ENCODE data around the gene HIVEP1. TPM values are rescaled to one million over a fixed set of nuclear protein-coding genes. Genes with fewer than 3 reads are reported as not detected.

Gene HIVEP1
- total RNA-seq, 3 donors from 2014 or later = 24.2 to 26.1 (median 25.8) TPM

DNA sequence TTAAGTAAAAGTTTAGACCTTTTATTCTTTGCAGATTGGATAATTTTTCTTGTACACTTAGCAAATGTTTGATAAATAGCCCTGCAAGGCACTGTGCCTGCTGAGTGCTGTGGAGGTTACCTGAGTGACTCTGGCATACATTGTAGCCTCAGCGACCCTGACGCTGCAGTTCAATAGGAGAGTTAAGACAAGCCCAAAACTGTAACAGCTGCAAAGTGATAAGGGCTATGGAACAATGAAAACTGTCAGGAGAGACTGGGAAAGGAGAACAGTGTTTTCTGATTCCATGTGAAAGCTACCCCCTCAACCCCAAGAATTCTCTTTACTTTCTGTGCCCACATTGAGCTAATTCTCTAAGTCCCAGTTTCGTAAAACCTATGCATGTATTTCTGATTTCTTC lies 22.2 kb downstream of the HIVEP1 start:
- Mint-ChIP-seq H3K4me3 (no peak overlapping the region), H3K9me3 (peaks cover 18% of the 10 kb centered on the region), H3K4me1 (ENCODE audit: low read depth) (peaks cover 66% of the 10 kb centered on the region), H3K36me3 (ENCODE audit: insufficient read depth) (peaks cover 24% of the 10 kb centered on the region), H3K27me3 (ENCODE audit: low read depth) (no peaks in the 10 kb centered on the region)
- ATAC-seq = no peak
- DNase-seq = no peak

DNA sequence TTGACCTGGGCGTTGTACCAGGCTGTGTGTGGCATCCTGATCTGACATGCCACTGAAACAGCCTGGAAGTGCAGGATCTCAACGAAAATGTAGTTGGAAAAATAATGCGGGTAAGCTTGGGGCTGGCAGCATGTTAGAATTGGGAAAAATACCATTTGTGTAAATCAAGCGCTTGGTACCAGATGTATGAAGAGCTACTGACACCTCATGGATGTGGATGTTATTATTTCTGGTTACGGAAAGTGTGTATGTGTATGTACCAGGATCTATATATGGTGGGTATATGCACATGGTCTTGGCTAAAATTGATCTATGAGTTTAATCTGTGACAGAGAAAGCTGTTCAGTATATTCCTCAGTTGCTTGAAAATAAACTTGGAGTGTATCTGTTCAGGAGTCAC lies 22.7 kb downstream of the HIVEP1 start:
- Mint-ChIP-seq H3K27me3 (ENCODE audit: low read depth) (no peaks in the 10 kb centered on the region), H3K4me3 (no peak overlapping the region), H3K36me3 (ENCODE audit: insufficient read depth) (peaks cover 20% of the 10 kb centered on the region), H3K9me3 (peaks cover 13% of the 10 kb centered on the region), H3K4me1 (ENCODE audit: low read depth) (peaks cover 68% of the 10 kb centered on the region)
- ATAC-seq = no peak
- no peak for DNase-seq

DNA sequence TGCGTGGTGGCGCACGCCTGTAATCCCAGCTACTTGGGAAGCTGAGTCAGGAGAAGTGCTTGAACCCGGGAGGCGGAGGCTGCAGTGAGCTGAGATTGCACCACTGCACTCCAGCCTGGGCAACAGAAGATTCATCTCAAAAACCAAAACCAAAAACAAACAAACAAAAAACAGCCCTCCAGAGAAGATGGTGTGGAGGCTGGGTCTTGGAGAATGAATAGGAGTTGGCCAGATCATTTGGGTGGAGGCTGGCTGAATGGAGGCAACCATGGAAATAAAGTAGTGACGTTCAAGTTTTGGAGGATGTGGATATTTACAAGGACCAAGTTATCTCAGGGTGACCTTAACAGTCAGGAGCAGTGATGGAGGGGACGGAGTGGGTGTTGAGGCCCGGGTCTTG lies 24.7 kb downstream of the HIVEP1 start:
- Mint-ChIP-seq H3K27me3 (ENCODE audit: low read depth) (no peaks in the 10 kb centered on the region), H3K9me3 (no peaks in the 10 kb centered on the region), H3K36me3 (ENCODE audit: insufficient read depth) (peaks cover 9% of the 10 kb centered on the region), H3K4me3 (no peak overlapping the region), H3K4me1 (ENCODE audit: low read depth) (peaks cover 62% of the 10 kb centered on the region)
- no peak for DNase-seq
- no peak for ATAC-seq

DNA sequence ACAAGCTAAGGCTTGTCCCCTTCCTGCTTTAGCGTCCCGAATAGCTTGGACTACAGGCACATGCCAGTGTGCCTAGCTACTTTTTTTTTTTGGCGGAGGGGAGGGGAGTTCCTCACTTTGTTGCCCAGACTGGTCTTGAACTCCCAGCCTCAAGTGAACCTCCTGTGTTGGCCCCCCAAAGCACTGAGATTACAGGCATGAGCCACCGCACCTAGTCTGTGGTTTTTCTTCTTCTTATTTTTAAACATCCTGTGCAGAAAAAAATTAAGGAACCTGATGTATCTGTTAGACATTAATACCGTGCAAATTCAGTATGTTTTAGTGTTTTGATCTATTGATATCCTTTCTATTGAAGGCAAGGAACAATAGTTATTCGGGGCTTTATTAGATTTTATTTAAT lies 25.7 kb downstream of the HIVEP1 start:
- Mint-ChIP-seq H3K4me1 (ENCODE audit: low read depth) (peaks cover 59% of the 10 kb centered on the region), H3K4me3 (no peak overlapping the region), H3K9me3 (no peaks in the 10 kb centered on the region), H3K27me3 (ENCODE audit: low read depth) (no peaks in the 10 kb centered on the region), H3K36me3 (ENCODE audit: insufficient read depth) (peaks cover 6% of the 10 kb centered on the region)
- no peak for DNase-seq
- ATAC-seq = no peak

DNA sequence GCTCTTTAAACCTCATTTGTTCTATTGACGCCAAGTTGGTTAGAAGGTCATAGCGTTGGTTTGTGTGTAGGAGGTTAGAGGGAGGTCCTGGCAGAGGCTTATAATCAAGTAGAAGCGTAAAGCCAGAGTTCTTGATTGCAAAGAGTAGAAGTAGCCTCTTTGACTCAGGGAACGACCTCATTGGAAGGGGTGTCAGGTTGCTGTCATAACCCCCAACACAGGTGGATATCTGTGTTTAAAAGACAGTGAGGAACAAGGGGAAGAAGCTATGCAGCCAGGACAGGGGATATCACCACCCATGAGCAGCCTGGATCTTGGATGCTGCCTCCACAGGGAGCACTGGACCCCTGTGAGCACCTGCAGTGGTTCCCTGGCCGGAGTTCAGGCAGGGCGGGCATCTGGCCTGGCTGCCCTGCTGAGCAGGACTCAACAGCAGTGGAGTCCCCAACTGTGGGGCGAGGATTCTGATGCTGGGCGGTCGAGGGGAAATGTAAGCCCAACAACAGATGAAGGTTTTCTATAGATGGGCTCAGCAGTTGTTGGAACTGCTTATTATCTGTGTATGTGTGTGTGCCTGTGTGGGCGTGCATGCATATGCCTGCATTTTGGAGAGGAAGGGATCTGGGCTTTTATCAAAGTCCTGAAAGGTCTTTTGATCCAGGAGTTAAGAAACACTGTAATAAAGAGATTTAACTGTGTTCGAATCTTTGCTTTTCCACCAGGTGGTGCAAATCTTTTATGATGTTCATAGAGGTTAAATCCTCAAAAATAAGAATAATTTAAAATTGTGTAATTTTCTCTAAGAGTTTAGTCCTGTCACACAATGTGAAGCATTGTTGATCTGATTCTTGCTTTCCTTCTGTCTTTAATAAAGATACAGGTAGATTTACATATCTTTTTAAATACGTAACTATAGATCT lies 27.7 kb downstream of the HIVEP1 start:
- Mint-ChIP-seq H3K27me3 (ENCODE audit: low read depth) (no peaks in the 10 kb centered on the region), H3K4me3 (no peak overlapping the region), H3K9me3 (no peaks in the 10 kb centered on the region), H3K36me3 (ENCODE audit: insufficient read depth) (peaks cover 8% of the 10 kb centered on the region), H3K4me1 (ENCODE audit: low read depth) (peaks cover 59% of the 10 kb centered on the region)
- DNase-seq (no peak), ATAC-seq (no peak)

DNA sequence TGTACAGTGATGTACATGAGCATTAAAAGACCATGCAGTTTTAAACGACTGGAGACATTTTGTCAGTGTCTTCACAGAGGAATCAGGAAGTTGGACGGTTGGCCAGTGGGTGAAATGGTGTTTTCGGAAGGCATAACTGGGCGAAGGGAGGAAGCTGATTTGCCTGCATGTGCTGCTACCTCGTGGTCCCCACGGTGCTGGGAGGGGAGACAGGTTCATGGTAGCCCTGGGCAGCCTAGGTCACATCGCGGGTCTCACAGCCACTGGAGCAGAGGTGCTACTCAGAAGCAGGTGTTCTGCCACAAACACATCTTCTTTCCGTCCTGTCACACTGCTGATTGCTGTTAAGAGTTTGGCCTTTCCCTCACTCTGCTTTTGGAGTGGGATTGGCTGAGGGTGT lies 35.2 kb downstream of the HIVEP1 start:
- no peaks in the 10 kb centered on the region for H3K9me3 Mint-ChIP-seq
- DNase-seq = no peak
- no peak for ATAC-seq
- H3K27me3 Mint-ChIP-seq (ENCODE audit: low read depth) = no peaks in the 10 kb centered on the region
- H3K4me3 Mint-ChIP-seq = no peak overlapping the region
- H3K4me1 Mint-ChIP-seq (ENCODE audit: low read depth) = peaks cover 71% of the 10 kb centered on the region
- H3K36me3 Mint-ChIP-seq (ENCODE audit: insufficient read depth) = peaks cover 17% of the 10 kb centered on the region

DNA sequence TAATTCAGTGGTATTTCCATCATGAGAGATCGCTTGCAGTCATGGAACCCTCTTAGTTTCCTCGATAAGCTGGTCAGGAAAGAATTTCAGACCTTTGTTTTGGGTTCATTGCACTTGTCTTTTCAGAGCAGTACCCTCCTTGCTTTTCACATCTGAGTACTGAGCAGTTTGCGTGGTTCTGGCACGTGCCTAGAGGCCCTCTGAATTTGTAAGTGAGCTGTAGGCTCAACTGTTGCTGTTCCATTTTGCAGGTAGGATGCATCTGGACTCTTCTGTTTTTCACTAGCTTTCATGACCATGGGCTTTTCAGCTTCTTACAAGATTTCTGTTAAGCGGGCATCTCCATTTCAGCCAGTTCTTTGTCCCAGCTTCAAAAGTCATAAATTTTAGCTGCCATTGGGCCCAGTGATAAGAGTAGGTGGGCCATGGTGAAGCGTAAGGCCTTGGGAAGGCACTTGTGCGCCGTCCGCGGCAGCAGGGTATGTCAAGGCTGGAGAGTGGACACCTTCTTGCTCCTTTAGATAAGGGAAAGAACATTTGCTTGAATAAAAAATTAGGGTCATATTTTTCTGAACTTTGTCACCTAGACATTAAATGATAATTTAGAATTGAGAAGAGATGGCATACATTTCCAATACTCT lies 35.8 kb downstream of the HIVEP1 start:
- ATAC-seq = no peak
- Mint-ChIP-seq H3K4me1 (ENCODE audit: low read depth) (peaks cover 77% of the 10 kb centered on the region), H3K36me3 (ENCODE audit: insufficient read depth) (peaks cover 16% of the 10 kb centered on the region), H3K27me3 (ENCODE audit: low read depth) (no peaks in the 10 kb centered on the region), H3K9me3 (no peaks in the 10 kb centered on the region), H3K4me3 (no peak overlapping the region)
- no peak for DNase-seq

DNA sequence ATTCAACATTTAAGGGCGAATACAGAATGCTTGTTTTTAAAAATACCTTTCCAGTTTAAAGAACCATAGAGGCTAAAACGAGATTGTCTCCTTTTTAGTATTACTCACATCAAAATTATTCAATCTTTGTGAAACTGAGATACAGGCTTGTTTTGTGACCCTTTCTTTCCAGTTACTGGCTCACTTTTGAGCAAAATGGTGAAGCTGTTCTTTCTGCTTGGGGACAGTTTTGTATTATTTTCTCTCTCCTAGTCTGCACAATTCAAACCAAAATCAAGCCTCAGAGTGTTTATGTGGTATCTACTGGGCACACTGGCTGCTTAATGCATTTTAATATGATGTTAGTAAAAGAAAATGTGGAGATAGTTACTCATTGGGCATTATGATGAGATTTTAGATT lies 36.5 kb downstream of the HIVEP1 start:
- Mint-ChIP-seq H3K4me3 (peak overlapping the region; percentile 1), H3K36me3 (ENCODE audit: insufficient read depth) (peaks cover 15% of the 10 kb centered on the region), H3K4me1 (ENCODE audit: low read depth) (peaks cover 80% of the 10 kb centered on the region), H3K9me3 (no peaks in the 10 kb centered on the region), H3K27me3 (ENCODE audit: low read depth) (no peaks in the 10 kb centered on the region)
- DNase-seq (no peak), ATAC-seq (peak; percentile 23 to 41)

DNA sequence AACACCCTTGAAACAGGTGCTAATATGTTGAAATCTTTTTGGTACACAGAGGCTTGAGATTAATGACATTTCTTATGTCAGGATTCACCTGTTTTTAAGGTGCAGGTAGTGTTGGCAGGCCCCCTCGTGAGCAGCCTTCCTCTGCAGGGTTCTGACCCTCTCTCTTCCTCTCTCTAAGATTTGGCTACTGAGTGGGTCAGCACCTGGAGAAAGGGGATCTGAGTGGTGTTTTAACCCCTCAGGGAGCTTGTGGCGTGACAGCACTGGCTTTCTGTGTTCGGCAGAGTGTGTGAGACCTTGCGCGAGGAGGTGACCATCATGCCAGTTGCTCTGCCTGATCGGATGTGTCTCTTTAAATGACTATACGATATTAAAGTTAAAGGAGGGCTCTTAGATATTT lies 37.1 kb downstream of the HIVEP1 start:
- ATAC-seq (no peak), DNase-seq (no peak)
- Mint-ChIP-seq H3K9me3 (no peaks in the 10 kb centered on the region), H3K36me3 (ENCODE audit: insufficient read depth) (peaks cover 15% of the 10 kb centered on the region), H3K27me3 (ENCODE audit: low read depth) (no peaks in the 10 kb centered on the region), H3K4me1 (ENCODE audit: low read depth) (peaks cover 78% of the 10 kb centered on the region), H3K4me3 (no peak overlapping the region)

DNA sequence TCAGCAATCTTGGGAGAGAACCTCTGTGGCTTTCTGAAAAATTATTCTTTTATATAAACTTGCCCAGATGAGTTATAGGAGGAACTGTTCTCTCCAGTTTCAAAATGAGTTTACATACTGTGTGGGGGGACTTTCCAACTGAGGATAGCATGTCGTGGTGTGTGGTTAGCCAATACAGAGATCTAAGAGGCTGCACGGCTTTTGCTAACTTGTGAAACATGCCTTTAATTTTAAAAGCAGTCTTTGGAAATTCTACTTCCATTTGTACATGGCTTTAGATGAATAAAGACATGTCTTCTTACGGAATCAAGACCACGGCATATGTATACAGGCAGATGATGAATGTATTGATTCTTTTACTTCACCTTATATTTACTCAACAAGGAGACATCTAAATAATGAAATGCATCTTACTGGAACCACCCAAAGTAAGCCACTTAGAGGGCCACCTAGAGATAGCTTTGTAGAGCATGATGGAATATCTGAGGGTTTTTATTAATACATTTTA lies 39.8 kb downstream of the HIVEP1 start:
- H3K4me3 Mint-ChIP-seq = peak overlapping the region; percentile 61
- peaks cover 13% of the 10 kb centered on the region for H3K36me3 Mint-ChIP-seq (ENCODE audit: insufficient read depth)
- ATAC-seq (peak; percentile 91), DNase-seq (peak; percentile 31)
- no peaks in the 10 kb centered on the region for H3K9me3 Mint-ChIP-seq
- no peaks in the 10 kb centered on the region for H3K27me3 Mint-ChIP-seq (ENCODE audit: low read depth)
- peaks cover 66% of the 10 kb centered on the region for H3K4me1 Mint-ChIP-seq (ENCODE audit: low read depth)

DNA sequence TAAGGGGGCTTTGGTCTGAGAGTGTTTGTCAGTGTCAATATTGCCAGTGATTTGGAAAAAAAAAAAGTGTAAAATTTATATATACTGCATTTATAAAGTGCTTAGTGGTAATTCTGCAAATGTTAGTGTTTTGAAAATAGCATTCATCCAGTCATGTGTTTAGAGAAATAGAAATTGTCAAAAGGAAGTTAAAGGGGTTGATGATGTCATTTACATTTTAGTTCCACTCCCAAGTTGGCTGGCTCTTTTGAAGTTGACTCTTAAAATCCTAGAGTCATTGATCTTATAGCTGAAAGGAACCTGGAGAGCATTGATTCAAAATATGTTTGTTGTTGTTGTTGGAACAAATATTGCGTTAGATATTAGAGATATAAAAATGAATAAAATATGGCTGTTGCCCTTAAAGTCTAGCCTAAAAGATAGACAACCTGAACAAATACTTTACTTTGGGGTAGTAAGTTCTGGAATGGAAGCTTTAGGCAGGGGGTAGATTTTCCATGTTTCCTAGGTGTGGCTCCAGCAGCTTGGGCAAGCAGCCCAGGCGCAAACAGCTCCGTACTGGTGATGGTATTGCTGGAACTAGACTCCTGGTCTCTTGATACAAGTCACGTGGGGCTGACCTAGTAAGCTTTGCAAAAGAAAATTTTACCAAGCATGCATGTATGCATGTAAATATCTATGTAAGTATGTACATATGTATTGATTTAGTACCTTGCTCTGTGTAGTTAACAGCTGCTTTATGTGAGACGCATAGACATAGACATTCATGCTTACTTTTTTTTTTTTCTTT lies 46.3 kb downstream of the HIVEP1 start:
- H3K27me3 Mint-ChIP-seq (ENCODE audit: low read depth) = no peaks in the 10 kb centered on the region
- DNase-seq (no peak), ATAC-seq (no peak)
- H3K36me3 Mint-ChIP-seq (ENCODE audit: insufficient read depth) = peaks cover 6% of the 10 kb centered on the region
- no peak overlapping the region for H3K4me3 Mint-ChIP-seq
- H3K4me1 Mint-ChIP-seq (ENCODE audit: low read depth) = peaks cover 42% of the 10 kb centered on the region
- H3K9me3 Mint-ChIP-seq = no peaks in the 10 kb centered on the region

DNA sequence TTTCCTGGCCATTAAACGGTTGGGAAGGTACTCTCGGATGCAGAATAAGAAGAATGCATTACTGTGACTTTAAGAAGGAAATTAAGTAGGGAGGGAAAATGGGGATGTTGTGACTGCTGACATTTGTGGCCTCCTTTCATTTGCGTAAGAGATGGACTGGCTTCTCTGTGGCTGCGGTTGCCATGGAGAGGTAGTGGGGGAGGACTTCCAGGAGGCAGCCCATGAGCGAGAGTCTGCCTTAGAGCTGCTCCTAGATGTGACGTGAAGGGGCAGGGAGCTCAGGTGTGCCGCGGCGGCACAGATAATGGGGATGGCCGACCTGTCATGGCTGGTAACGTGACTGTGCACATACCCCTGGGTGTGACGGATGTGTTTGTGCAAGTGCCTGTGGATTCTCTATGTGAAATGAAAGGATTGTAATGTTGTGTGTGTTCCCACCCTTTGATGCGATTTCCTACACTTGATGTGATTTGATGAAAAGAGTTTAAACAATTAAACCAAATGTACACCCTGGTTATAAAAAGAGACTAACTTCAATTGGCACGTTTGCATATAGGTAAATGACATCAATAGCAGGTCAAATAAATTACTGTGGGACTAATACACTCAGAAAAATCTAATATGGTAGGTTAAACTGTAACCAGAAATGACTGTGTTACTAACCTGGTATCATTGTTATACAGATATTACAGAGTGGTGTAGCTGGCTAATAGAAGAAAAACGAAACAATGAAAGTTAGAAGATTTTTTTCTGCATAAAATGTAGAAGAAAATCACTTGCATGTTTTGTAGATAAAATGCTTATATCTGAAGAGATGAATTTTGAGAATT lies 48.9 kb downstream of the HIVEP1 start:
- DNase-seq = peak; percentile 58
- H3K36me3 Mint-ChIP-seq (ENCODE audit: insufficient read depth) = peaks cover 14% of the 10 kb centered on the region
- peaks cover 61% of the 10 kb centered on the region for H3K4me1 Mint-ChIP-seq (ENCODE audit: low read depth)
- H3K4me3 Mint-ChIP-seq = peak overlapping the region; percentile 79
- no peaks in the 10 kb centered on the region for H3K27me3 Mint-ChIP-seq (ENCODE audit: low read depth)
- H3K9me3 Mint-ChIP-seq = no peaks in the 10 kb centered on the region
- ATAC-seq = peak; percentile 91

DNA sequence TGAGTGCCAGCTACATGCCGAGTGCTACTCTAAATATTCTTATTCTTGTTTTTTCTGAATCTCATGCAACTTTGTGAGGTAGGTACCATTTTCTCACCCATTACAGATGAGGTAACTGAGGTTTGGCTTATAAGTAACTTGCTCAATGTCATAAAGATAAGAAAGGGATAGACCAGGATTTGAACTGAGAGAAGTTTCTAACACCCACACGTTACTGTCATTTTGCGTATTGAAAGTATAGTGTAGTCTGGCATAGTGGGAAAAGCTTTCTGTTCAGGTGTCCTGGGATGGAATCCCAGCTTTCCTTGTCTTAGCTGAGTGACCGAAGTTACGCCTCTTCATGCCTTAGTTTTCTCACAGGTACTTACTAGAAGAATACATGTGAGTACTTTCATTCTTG lies 50.5 kb downstream of the HIVEP1 start:
- H3K27me3 Mint-ChIP-seq (ENCODE audit: low read depth) = no peaks in the 10 kb centered on the region
- DNase-seq = no peak
- peaks cover 16% of the 10 kb centered on the region for H3K36me3 Mint-ChIP-seq (ENCODE audit: insufficient read depth)
- H3K9me3 Mint-ChIP-seq = no peaks in the 10 kb centered on the region
- no peak overlapping the region for H3K4me3 Mint-ChIP-seq
- no peak for ATAC-seq
- peaks cover 67% of the 10 kb centered on the region for H3K4me1 Mint-ChIP-seq (ENCODE audit: low read depth)

All from activated T-cell treated with anti-CD3 and anti-CD28 coated beads, Interleukin-2, amount 50 U/mL, for 4 hours (primary cell).